PC-3 (cell line): Measurements from ENCODE around the gene PPP1R1C.

Source experiments
- CTCF ChIP-seq: fragments of 300-600 bp; sonication (generic); conservative IDR thresholded peaks from 2 replicates; pipeline ENCODE4 v1.5.1; 2017; ENCODE audit warnings: antibody characterized with exemption, low read depth, mild to moderate bottlenecking, low read length
- EZH2 ChIP-seq: fragments of 300-600 bp; sonication (generic); IDR thresholded peaks from one replicate; pipeline ENCODE4 v1.6.1; 2017; ENCODE audit warnings: antibody characterized with exemption, mild to moderate bottlenecking, low read length; ENCODE audit not compliant: unreplicated experiment

- TF ChIP-seq CTCF (no peak), EZH2 (no peak)
Measured at GRCh38 chr2:182072861-182073260, 87.2 kb downstream of the PPP1R1C start.
